ENCODE data around the gene PRKD1.

GRCh38 chr14:29861996-29862395, 65.7 kb downstream of the PRKD1 start:
- no peak for TF ChIP-seq CTCF (IDR thresholded peaks at IDR 0.05)
- TF ChIP-seq YY1 (IDR thresholded peaks at IDR 0.05; ENCODE audit: low read depth) = no peak
- no peak for TF ChIP-seq EP300 (IDR thresholded peaks at IDR 0.05; ENCODE audit: borderline replicate concordance in 1 of 2, low read depth in 1 of 2, low read length in 1 of 2)
- no peak for TF ChIP-seq TCF12 (IDR thresholded peaks at IDR 0.05)
- TF ChIP-seq CHD2 (IDR thresholded peaks at IDR 0.05; ENCODE audit: low read length, partially characterized antibody) = no peak
- no peak for TF ChIP-seq REST (IDR thresholded peaks at IDR 0.05; ENCODE audit: low read depth, low read length)
- no peak for TF ChIP-seq MAX (IDR thresholded peaks at IDR 0.05; ENCODE audit: low read depth)
- no peak for TF ChIP-seq IRF3 (IDR thresholded peaks at IDR 0.05; ENCODE audit: low read depth, low read length)
- TF ChIP-seq GATA2 (CRISPR knock-in tag; IDR thresholded peaks at IDR 0.05) = no peak

Data from SK-N-SH (cell line).